SK-N-SH treated with all-trans-retinoic acid at 6 μM for 48 hours (cell line): ENCODE measurements around the gene SLC8A2.

Experiments
- BACH2 ChIP-seq: fragments of 250-450 bp; sonication (Bioruptor Pico); IDR thresholded peaks from 2 replicates; pipeline ENCODE4 v1.9.0; 2021; ENCODE audit warnings: mild to moderate bottlenecking, borderline replicate concordance
- CREB5 ChIP-seq: fragments of 250-450 bp; sonication (Bioruptor Pico); IDR thresholded peaks from 2 replicates; pipeline ENCODE4 v1.5.1; 2020; ENCODE audit warnings: low read depth, mild to moderate bottlenecking, moderate library complexity
- CSDC2 ChIP-seq: fragments of 250-450 bp; sonication (Bioruptor Pico); IDR thresholded peaks from 2 replicates; pipeline ENCODE4 v1.5.0; 2020; ENCODE audit warnings: mild to moderate bottlenecking, moderate library complexity
- CSRNP3 ChIP-seq: fragments of 250-450 bp; sonication (Bioruptor Pico); IDR thresholded peaks from 2 replicates; pipeline ENCODE4 v1.5.1; 2021; ENCODE audit warnings: mild to moderate bottlenecking, moderate library complexity
- ESRRG ChIP-seq: fragments of 250-450 bp; sonication (Bioruptor Pico); IDR thresholded peaks from 2 replicates; pipeline ENCODE4 v1.6.1; 2021; ENCODE audit warnings: mild to moderate bottlenecking
- GLIS3 ChIP-seq: fragments of 250-450 bp; sonication (Bioruptor Pico); IDR thresholded peaks from 2 replicates; pipeline ENCODE4 v1.5.0; 2020; ENCODE audit warnings: mild to moderate bottlenecking, moderate library complexity
- PATZ1 ChIP-seq: fragments of 250-450 bp; sonication (Bioruptor Pico); IDR thresholded peaks from 2 replicates; pipeline ENCODE4 v1.8.0; 2020; ENCODE audit warnings: mild to moderate bottlenecking, moderate library complexity, borderline replicate concordance
- POU6F1 ChIP-seq: fragments of 250-450 bp; sonication (Bioruptor Pico); IDR thresholded peaks from 2 replicates; pipeline ENCODE4 v1.8.0; 2021; ENCODE audit warnings: low read depth, mild to moderate bottlenecking, moderate library complexity, borderline replicate concordance
- PPARA ChIP-seq: fragments of 250-450 bp; sonication (Bioruptor Pico); IDR thresholded peaks from 2 replicates; pipeline ENCODE4 v1.5.0; 2020; ENCODE audit warnings: mild to moderate bottlenecking, borderline replicate concordance
- RARB ChIP-seq: fragments of 250-450 bp; sonication (Bioruptor Pico); IDR thresholded peaks from 2 replicates; pipeline ENCODE4 v1.8.0; 2021; ENCODE audit warnings: mild to moderate bottlenecking, moderate library complexity
- SNAI2 ChIP-seq: fragments of 250-450 bp; sonication (Bioruptor Pico); IDR thresholded peaks from 2 replicates; pipeline ENCODE4 v1.5.0; 2020; ENCODE audit warnings: mild to moderate bottlenecking, moderate library complexity
- ZC3H10 ChIP-seq: fragments of 250-450 bp; sonication (Bioruptor Pico); IDR thresholded peaks from 2 replicates; pipeline ENCODE4 v1.5.1; 2021; ENCODE audit warnings: mild to moderate bottlenecking, moderate library complexity
- ZFP30 ChIP-seq: fragments of 450-650 bp; formaldehyde crosslinking; IDR thresholded peaks from 2 replicates; pipeline ENCODE4 v1.5.0; 2022; ENCODE audit warnings: mild to moderate bottlenecking, moderate library complexity
- ZNF8 ChIP-seq: fragments of 450-650 bp; formaldehyde crosslinking; IDR thresholded peaks from 2 replicates; pipeline ENCODE4 v1.5.0; 2020; ENCODE audit warnings: mild to moderate bottlenecking, moderate library complexity

- TF ChIP-seq RARB (CRISPR knock-in tag) (no peak), ZFP30 (no peak), ESRRG (CRISPR knock-in tag) (no peak), PATZ1 (CRISPR knock-in tag) (peak; percentile 89), POU6F1 (CRISPR knock-in tag) (no peak), GLIS3 (CRISPR knock-in tag) (no peak), ZNF8 (no peak), CSDC2 (CRISPR knock-in tag) (peak; percentile 75; the same call in 1 of the 2 replicates), SNAI2 (peak; percentile 64; the same call in 1 of the 2 replicates), PPARA (CRISPR knock-in tag) (no peak), CSRNP3 (CRISPR knock-in tag) (no peak), CREB5 (CRISPR knock-in tag) (0 out of 2 replicates have a peak, but pooled peaks have one; percentile 30), BACH2 (no peak), ZC3H10 (no peak)
These were observed at the start of gene SLC8A2 for GRCh38 chr19:47471733-47472457.
